DOHH2 (cell line): ENCODE results near the gene ACACB.

Experiments used
- H3F3A ChIP-seq: fragments of 200-600 bp; sonication (generic), shearing (Covaris generic); 2 replicates; pipeline ENCODE4 v1.6.0; 2016; ENCODE audit warnings: antibody characterized with exemption, mild to moderate bottlenecking; ENCODE audit not compliant: control insufficient read depth, insufficient read depth
- H3K27ac ChIP-seq: fragments of 200-600 bp; sonication (generic); 2 replicates; pipeline ENCODE4 v1.5.1; 2014; ENCODE audit warnings: low read depth, mild to moderate bottlenecking, low read length, moderate library complexity
- H3K27me3 ChIP-seq: fragments of 200-600 bp; sonication (generic); 2 replicates; pipeline ENCODE4 v1.6.1; 2014; ENCODE audit warnings: mild to moderate bottlenecking, low read length, mixed read lengths; ENCODE audit not compliant: control insufficient read depth
- H3K36me3 ChIP-seq: fragments of 200-600 bp; sonication (generic); 2 replicates; pipeline ENCODE4 v1.6.1; 2014; ENCODE audit warnings: mild to moderate bottlenecking, low read length, moderate library complexity, mixed read lengths; ENCODE audit not compliant: control insufficient read depth
- H3K4me1 ChIP-seq: fragments of 200-600 bp; sonication (generic); 2 replicates; pipeline ENCODE4 v1.6.1; 2014; ENCODE audit warnings: mild to moderate bottlenecking, low read length, mixed read lengths; ENCODE audit not compliant: control insufficient read depth
- H3K4me2 ChIP-seq: fragments of 200-600 bp; sonication (generic); 2 replicates; pipeline ENCODE4 v1.6.0; 2014; ENCODE audit warnings: mild to moderate bottlenecking, low read length, moderate library complexity
- H3K4me3 ChIP-seq: fragments of 200-600 bp; sonication (generic); 2 replicates; pipeline ENCODE4 v1.5.1; 2014; ENCODE audit warnings: mild to moderate bottlenecking, low read length, mixed read lengths
- H3K79me2 ChIP-seq: fragments of 200-600 bp; sonication (generic); 2 replicates; pipeline ENCODE4 v1.6.1; 2014; ENCODE audit warnings: mild to moderate bottlenecking, low read length, mixed read lengths; ENCODE audit not compliant: control insufficient read depth
- H3K9me2 ChIP-seq: fragments of 200-600 bp; sonication (generic); replicated peaks from 2 replicates; pipeline ENCODE4 v1.6.1; 2014; ENCODE audit warnings: mild to moderate bottlenecking, low read length, mixed read lengths; ENCODE audit not compliant: control insufficient read depth
- H3K9me3 ChIP-seq: fragments of 200-600 bp; sonication (generic); 2 replicates; pipeline ENCODE4 v1.6.1; 2014; ENCODE audit warnings: antibody characterized with exemption, low read length, mixed read lengths; ENCODE audit not compliant: control insufficient read depth, insufficient read depth
- H4K20me1 ChIP-seq: fragments of 200-600 bp; sonication (generic); 2 replicates; pipeline ENCODE4 v1.6.0; 2014; ENCODE audit warnings: low read depth, mild to moderate bottlenecking, antibody characterized with exemption, low read length, moderate library complexity; ENCODE audit not compliant: control insufficient read depth, insufficient read depth
- EZH2phosphoT487 ChIP-seq: fragments of 200-600 bp; sonication (generic); IDR thresholded peaks from 2 replicates; pipeline ENCODE4 v1.6.1; 2017; ENCODE audit warnings: borderline replicate concordance, mild to moderate bottlenecking, antibody characterized with exemption, low read length, moderate library complexity, mixed read lengths
- TF ChIP-seq, protein P1 (sequence below): fragments of 200-600 bp; sonication (generic); IDR thresholded peaks from one replicate; pipeline ENCODE4 v1.5.1; 2014; ENCODE audit warnings: antibody characterized with exemption, mild to moderate bottlenecking, low read depth, low read length; ENCODE audit not compliant: poor library complexity, severe bottlenecking

Gene ACACB

DNA sequence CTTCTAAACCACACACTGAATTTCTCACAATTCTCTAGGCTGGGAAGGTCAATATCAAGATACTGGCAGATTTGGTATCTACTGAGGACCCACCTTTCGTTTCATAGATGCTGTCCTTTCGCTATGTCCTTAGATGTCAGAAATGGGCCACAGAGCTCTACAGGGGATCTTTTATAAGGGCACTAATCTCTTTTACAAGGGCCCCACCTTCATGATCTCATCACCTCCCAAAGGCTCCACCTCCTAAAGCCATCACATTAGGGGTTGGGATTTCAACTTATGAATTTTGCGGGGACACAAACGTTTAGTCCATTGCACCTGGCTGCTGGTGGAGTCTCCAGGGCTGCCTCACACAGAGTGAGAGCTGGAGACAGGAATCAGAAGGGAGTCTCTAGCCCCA lies 79.9 kb downstream of the ACACB start:
- Histone ChIP-seq H3K4me3 (no peak overlapping the region), H3K9me3 (no peaks in the 10 kb centered on the region), H3K4me1 (no peaks in the 10 kb centered on the region)

DNA sequence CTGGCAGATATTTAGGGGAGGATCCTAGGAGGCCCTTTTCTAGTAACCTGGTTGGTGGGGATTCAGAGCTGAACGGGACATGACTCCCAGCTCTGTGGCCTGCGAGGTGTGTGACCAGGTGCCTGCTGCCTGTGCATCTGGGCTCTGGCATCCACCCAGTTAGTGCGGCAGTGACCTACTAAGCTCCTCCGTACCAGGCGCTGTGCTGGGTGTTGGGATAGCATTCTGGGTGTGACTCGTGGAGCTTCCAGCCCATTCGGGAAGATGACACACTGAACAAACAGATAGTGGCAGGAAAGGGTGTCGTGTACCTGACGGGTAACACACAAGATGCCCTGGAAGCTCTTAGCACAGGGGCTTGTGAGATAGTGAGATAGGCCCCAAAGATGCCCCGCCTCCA lies 80.9 kb downstream of the ACACB start:
- Histone ChIP-seq H4K20me1 (no peaks in the 10 kb centered on the region), H3F3A (no peaks in the 10 kb centered on the region), H3K4me3 (no peak overlapping the region), H3K36me3 (no peaks in the 10 kb centered on the region), H3K27ac (no peak overlapping the region), H3K4me2 (no peak overlapping the region), H3K4me1 (no peaks in the 10 kb centered on the region), H3K9me3 (no peaks in the 10 kb centered on the region), H3K9me2 (no peaks in the 10 kb centered on the region), H3K79me2 (no peaks in the 10 kb centered on the region), H3K27me3 (no peaks in the 10 kb centered on the region)
- TF ChIP-seq EZH2phosphoT487: no peak
- TF ChIP-seq, protein P1, sequence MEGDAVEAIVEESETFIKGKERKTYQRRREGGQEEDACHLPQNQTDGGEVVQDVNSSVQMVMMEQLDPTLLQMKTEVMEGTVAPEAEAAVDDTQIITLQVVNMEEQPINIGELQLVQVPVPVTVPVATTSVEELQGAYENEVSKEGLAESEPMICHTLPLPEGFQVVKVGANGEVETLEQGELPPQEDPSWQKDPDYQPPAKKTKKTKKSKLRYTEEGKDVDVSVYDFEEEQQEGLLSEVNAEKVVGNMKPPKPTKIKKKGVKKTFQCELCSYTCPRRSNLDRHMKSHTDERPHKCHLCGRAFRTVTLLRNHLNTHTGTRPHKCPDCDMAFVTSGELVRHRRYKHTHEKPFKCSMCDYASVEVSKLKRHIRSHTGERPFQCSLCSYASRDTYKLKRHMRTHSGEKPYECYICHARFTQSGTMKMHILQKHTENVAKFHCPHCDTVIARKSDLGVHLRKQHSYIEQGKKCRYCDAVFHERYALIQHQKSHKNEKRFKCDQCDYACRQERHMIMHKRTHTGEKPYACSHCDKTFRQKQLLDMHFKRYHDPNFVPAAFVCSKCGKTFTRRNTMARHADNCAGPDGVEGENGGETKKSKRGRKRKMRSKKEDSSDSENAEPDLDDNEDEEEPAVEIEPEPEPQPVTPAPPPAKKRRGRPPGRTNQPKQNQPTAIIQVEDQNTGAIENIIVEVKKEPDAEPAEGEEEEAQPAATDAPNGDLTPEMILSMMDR: no peak

More for the DNA sequence above, 79.9 kb downstream of the ACACB start:
- no peaks in the 10 kb centered on the region for H3K36me3 ChIP-seq
- H3K27ac ChIP-seq: no peak overlapping the region
- no peaks in the 10 kb centered on the region for H3F3A ChIP-seq
- no peak overlapping the region for H3K4me2 ChIP-seq
- no peaks in the 10 kb centered on the region for H3K79me2 ChIP-seq
- no peaks in the 10 kb centered on the region for H3K27me3 ChIP-seq
- no peaks in the 10 kb centered on the region for H3K9me2 ChIP-seq
- H4K20me1 ChIP-seq: no peaks in the 10 kb centered on the region
- TF ChIP-seq, protein P1: no peak
- no peak for TF ChIP-seq EZH2phosphoT487

DNA sequence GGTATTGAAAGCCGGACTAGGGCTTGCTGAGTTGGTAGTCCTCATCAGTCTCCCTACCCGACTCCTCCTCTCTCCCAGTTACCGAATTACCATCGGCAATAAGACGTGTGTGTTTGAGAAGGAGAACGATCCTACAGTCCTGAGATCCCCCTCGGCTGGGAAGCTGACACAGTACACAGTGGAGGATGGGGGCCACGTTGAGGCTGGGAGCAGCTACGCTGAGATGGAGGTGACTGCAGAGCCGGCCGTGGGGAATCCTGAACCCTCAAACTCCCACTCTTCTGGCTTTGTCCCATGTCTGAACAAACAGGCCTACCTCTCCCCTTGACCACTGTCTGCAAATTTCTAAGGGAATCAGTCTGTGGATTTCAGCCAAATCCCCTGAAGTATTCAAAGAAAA lies 82.9 kb downstream of the ACACB start:
- H3K9me2 ChIP-seq: no peaks in the 10 kb centered on the region
- no peak overlapping the region for H3K27ac ChIP-seq
- no peaks in the 10 kb centered on the region for H4K20me1 ChIP-seq
- no peak overlapping the region for H3K4me2 ChIP-seq
- no peaks in the 10 kb centered on the region for H3K79me2 ChIP-seq
- TF ChIP-seq EZH2phosphoT487: no peak
- TF ChIP-seq, protein P1: no peak
- H3K36me3 ChIP-seq: no peaks in the 10 kb centered on the region
- no peaks in the 10 kb centered on the region for H3K27me3 ChIP-seq
- H3K4me1 ChIP-seq: no peaks in the 10 kb centered on the region
- no peaks in the 10 kb centered on the region for H3F3A ChIP-seq
- H3K4me3 ChIP-seq: no peak overlapping the region
- H3K9me3 ChIP-seq: no peaks in the 10 kb centered on the region
